ENCODE measurements around the gene PPWD1. TPM values are rescaled to one million over a fixed set of nuclear protein-coding genes. Genes with fewer than 3 reads are reported as not detected.
"Not testable (repeated sequence)": the region's sequence is repeated elsewhere in the genome, so short reads cannot be mapped to it uniquely, and the experiment has no call there.

PPWD1 gene
- total RNA-seq, 4 donors from 2014 or later = 9.0 to 52.1 (median 39.2) TPM

DNA sequence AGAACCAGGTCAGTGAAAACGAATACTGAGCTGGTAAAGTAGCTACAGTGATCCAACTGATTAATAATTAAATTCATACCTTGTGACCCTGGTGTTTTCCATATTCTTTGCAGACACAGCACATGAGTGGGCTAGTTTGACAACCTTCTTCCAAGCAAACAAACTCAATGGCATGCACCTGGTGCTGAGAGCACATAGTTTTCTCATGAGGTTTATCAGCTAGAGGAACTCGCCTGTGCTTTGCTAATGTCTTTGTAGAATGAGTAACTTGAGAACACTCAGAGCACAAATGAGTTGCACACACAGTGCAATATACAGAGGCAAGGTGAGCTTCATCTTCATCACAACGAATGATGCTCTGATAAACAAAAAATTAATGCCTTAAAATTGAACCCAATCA is 48.4 kb downstream of the PPWD1 start:
- no peaks in the 10 kb centered on the region for H3K4me1 ChIP-seq
- intact Hi-C loops (cut with DNase I; ENCODE audit: low total_unique reads) (no loop called here), in situ Hi-C loops (cut with MboI; ENCODE audit: low pct_ligation_motif_present in 1 of 4, low pct_unique_long_range_greater_than_20kb in 1 of 4, low sequenced_read_pairs in 3 of 4) (no loop called here)
- TF ChIP-seq POLR2AphosphoS5 (IDR thresholded peaks at IDR 0.05) (no peak), EP300 (IDR thresholded peaks at IDR 0.05; ENCODE audit: low read depth) (no peak), POLR2A (IDR thresholded peaks at IDR 0.05) (no peak)
- TF ChIP-seq, protein P1, sequence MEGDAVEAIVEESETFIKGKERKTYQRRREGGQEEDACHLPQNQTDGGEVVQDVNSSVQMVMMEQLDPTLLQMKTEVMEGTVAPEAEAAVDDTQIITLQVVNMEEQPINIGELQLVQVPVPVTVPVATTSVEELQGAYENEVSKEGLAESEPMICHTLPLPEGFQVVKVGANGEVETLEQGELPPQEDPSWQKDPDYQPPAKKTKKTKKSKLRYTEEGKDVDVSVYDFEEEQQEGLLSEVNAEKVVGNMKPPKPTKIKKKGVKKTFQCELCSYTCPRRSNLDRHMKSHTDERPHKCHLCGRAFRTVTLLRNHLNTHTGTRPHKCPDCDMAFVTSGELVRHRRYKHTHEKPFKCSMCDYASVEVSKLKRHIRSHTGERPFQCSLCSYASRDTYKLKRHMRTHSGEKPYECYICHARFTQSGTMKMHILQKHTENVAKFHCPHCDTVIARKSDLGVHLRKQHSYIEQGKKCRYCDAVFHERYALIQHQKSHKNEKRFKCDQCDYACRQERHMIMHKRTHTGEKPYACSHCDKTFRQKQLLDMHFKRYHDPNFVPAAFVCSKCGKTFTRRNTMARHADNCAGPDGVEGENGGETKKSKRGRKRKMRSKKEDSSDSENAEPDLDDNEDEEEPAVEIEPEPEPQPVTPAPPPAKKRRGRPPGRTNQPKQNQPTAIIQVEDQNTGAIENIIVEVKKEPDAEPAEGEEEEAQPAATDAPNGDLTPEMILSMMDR (IDR thresholded peaks at IDR 0.05) = no peak
- peaks cover 0 to 75% (median 27%) of the 10 kb centered on the region in 4 donors for H3K36me3 ChIP-seq
- H3K9me3 ChIP-seq = no peaks in the 10 kb centered on the region
- no peaks in the 10 kb centered on the region for H3K27me3 ChIP-seq
- H3K4me3 ChIP-seq = no peak overlapping the region
- DNase-seq = no peak
- whole genome bisulfite sequencing, 2 donors (ENCODE audit: low coverage in 1 of 2) = 81 to 83% methylated on average over 3 of the region's 3 CpGs
- no peak overlapping the region for H3K27ac ChIP-seq

DNA sequence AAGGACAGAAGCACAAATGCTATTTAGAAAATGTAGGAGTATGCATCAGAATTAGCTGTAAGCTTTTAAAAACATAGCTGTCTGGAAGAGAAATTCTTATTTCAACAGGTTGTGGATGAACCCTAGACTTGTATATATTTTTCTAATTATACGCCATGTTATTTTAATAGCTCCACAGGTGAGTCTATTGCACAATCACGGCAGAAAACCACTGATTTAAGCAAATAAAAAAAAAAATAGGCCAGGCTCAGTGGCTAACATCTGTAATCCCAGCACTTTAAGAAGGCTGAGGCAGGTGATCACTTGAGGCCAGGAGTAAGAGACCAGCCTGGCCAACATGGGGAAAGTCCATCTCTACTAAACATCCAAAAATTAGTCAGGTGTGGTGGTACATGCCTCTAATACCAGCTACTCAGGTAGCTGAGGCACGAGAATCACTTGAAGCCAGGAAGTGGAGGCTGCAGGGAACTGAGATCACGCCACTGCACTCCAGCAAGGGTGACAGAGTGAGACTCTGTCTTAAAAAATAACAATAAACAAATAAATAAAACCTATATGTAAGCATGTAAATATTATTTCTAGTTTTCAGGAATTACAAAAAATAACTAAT is 49.3 kb downstream of the PPWD1 start:
- DNase-seq = no peak
- intact Hi-C loops (cut with DNase I; ENCODE audit: low total_unique reads) = no loop called here
- Histone ChIP-seq H3K4me1 (no peaks in the 10 kb centered on the region), H3K36me3 (peaks cover 0 to 73% (median 26%) of the 10 kb centered on the region in 4 donors), H3K9me3 (no peaks in the 10 kb centered on the region), H3K4me3 (no peak overlapping the region), H3K27ac (no peak overlapping the region), H3K27me3 (no peaks in the 10 kb centered on the region)
- TF ChIP-seq EP300 (IDR thresholded peaks at IDR 0.05; ENCODE audit: low read depth) (no peak), POLR2A (IDR thresholded peaks at IDR 0.05) (no peak), POLR2AphosphoS5 (IDR thresholded peaks at IDR 0.05) (no peak)
- TF ChIP-seq, protein P1 (IDR thresholded peaks at IDR 0.05) = no peak
- 86 to 87% methylated on average over 4 of the region's 4 CpGs for WGBS, 2 donors (ENCODE audit: low coverage in 1 of 2)
- in situ Hi-C loops (cut with MboI; ENCODE audit: low pct_ligation_motif_present in 1 of 4, low pct_unique_long_range_greater_than_20kb in 1 of 4, low sequenced_read_pairs in 3 of 4) = no loop called here

DNA sequence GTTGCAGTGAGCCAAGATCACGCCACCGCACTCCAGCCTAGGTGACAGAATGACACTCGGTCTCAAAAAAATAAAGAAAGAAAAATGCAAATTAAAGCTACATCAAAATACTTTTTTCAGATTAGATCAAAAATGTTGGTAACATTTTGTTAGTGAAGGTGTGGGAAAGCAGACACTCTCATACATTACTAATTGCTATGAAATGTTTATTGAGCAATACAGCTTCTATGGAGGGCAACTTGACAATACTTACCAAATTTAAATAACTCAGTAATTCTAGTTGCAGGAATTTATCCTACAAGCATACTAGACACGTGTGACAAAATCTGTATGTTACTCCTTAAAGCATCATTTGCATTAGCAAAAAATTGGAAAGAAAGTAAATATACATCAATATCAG is 56.9 kb downstream of the PPWD1 start:
- no peak for DNase-seq
- no peak overlapping the region for H3K27ac ChIP-seq
- no peaks in the 10 kb centered on the region for H3K9me3 ChIP-seq
- in situ Hi-C loops (cut with MboI; ENCODE audit: low pct_ligation_motif_present in 1 of 4, low pct_unique_long_range_greater_than_20kb in 1 of 4, low sequenced_read_pairs in 3 of 4) = no loop called here
- H3K4me1 ChIP-seq = peaks cover 6 to 21% (median 13%) of the 10 kb centered on the region in 4 donors
- no peaks in the 10 kb centered on the region for H3K27me3 ChIP-seq
- H3K36me3 ChIP-seq = peaks cover 0 to 24% (median 4%) of the 10 kb centered on the region in 4 donors
- intact Hi-C loops (cut with DNase I; ENCODE audit: low total_unique reads) = no loop called here
- WGBS, 2 donors (ENCODE audit: low coverage in 1 of 2) = 88 to 90% methylated on average over 4 of the region's 4 CpGs
- TF ChIP-seq EP300 (IDR thresholded peaks at IDR 0.05; ENCODE audit: low read depth) (no peak), POLR2A (IDR thresholded peaks at IDR 0.05) (no peak), POLR2AphosphoS5 (IDR thresholded peaks at IDR 0.05) (no peak)
- TF ChIP-seq, protein P1 (IDR thresholded peaks at IDR 0.05) = no peak
- H3K4me3 ChIP-seq = no peak overlapping the region

DNA sequence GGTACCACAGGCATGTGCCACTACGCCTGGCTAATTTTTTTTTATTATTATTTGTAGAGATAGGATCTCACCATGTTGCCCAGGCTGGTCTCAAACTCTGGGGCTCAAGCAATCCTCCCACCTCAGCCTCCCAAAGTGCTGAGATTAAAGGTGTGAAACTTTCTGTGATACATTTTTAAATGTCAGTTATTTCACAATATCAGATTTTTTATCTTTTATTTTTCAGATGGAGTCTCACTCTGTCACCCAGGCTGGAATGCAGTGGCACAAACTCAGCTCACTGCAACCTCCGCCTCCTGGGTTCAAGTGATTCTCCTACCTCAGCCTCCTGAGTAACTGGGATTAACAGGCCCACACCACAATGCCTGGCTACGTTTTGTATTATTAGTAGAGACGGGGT is 58.9 kb downstream of the PPWD1 start:
- H3K36me3 ChIP-seq; intact Hi-C loops (cut with DNase I; ENCODE audit: low total_unique reads); in situ Hi-C loops (cut with MboI; ENCODE audit: low pct_ligation_motif_present in 1 of 4, low pct_unique_long_range_greater_than_20kb in 1 of 4, low sequenced_read_pairs in 3 of 4); H3K27me3 ChIP-seq; H3K4me3 ChIP-seq; DNase-seq; H3K9me3 ChIP-seq; H3K27ac ChIP-seq: not testable (repeated sequence)
- H3K4me1 ChIP-seq = peaks cover 15 to 33% (median 21%) of the 10 kb centered on the region in 4 donors
- 86% methylated on average over 4 of the region's 4 CpGs for WGBS, 2 donors (ENCODE audit: low coverage in 1 of 2)

DNA sequence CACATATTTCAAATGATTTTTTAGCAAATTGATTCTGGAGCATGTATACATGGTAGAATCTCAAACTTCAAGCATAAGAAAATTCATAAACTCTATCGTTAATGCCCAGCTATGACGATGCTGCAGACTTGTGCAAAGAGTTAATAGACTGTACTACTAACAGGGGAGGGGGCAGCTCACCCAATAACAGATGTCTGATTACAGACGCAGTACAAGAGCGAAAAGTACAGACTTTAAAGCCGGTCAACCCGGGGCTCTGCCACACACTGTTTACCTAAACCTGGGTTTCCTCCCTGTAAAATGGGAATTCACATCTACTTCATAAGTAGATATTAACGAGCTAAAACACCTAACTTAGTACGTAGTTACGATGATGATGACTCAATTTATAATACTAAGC is 60.4 kb downstream of the PPWD1 start:
- Histone ChIP-seq H3K4me1 (peaks cover 15 to 33% (median 21%) of the 10 kb centered on the region in 4 donors), H3K4me3 (peak overlapping the region; percentile 57 to 90 (median 85)), H3K27me3 (no peaks in the 10 kb centered on the region), H3K9me3 (no peaks in the 10 kb centered on the region), H3K27ac (peak overlapping the region; percentile 82 to 92 (median 87)), H3K36me3 (peaks cover 0 to under 1% (median 0%) of the 10 kb centered on the region in 4 donors)
- TF ChIP-seq POLR2AphosphoS5 (IDR thresholded peaks at IDR 0.05) (no peak), POLR2A (IDR thresholded peaks at IDR 0.05) (no peak)
- in situ Hi-C loops (cut with MboI; ENCODE audit: low pct_ligation_motif_present in 1 of 4, low pct_unique_long_range_greater_than_20kb in 1 of 4, low sequenced_read_pairs in 3 of 4) (no loop called here), intact Hi-C loops (cut with DNase I; ENCODE audit: low total_unique reads) (no loop called here)
- DNase-seq = no peak
- 5 to 6% methylated on average over 7 to 9 of the region's 9 CpGs for WGBS, 2 donors (ENCODE audit: low coverage in 1 of 2)

Data from transverse colon (tissue), 4 donors.